Prostate gland (tissue), 2 donors: ENCODE results near the gene WASHC1. TPM values are rescaled to one million over a fixed set of nuclear protein-coding genes. Genes with fewer than 3 reads are reported as not detected.

Experiments
- total RNA-seq, 2 donors: library from RNA; depleted of rRNA; stranded (reverse); fragments of >200 nt; gene quantifications; one replicate each; pipeline ENCODE4 v1.1.0, GENCODE V29; 2016

The WASHC1 gene
- total RNA-seq, 2 donors from 2014 or later, result 7.8 to 12.7 TPM

Other genes starting within 250 kb of the WASHC1 start
- gene FOXD4, start 89.0 kb upstream of the WASHC1 start, total RNA-seq, result under 1 TPM; 0.46 to 0.51 TPM
- 10 to 100 TPM; 37.5 to 49.4 TPM for gene ZNG1A, start 149.6 kb upstream of the WASHC1 start, total RNA-seq
- gene DOCK8, start 185.4 kb upstream of the WASHC1 start, total RNA-seq, result 10 to 100 TPM; 24.6 to 35.5 TPM